ENCODE results near the gene IGFN1. TPM values are rescaled to one million over a fixed set of nuclear protein-coding genes. Genes with fewer than 3 reads are reported as not detected.

Gene IGFN1
- total and polyA plus RNA-seq, 2 donors (not counting 3 experiments of a cell fraction or from before 2014, with no cell fraction given), result not detected

DNA sequence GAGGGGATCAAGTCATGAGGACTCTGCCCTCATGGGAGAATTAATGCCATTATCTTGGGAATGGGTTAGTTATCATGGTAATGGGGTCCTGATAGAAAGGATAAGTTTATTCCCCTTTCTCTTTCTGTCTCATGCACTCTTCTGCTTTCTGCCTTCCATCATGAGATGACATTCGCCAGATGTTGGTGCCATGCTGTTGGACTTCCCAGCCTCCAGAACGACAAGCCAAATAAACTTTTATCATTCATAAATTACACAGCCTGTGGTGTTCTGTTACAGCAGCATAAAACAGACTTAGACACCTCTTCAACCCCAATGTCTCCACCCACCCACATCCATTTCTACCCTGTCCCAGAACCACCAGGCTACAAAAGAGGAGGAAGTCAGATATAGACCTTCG lies 11.9 kb upstream of the IGFN1 start:
- H3K9me3 ChIP-seq (replicated peaks; ENCODE audit: control insufficient read depth, insufficient read depth, low read length), result no peaks in the 10 kb centered on the region
- H3K79me2 ChIP-seq (ENCODE audit: control insufficient read depth, insufficient read depth, low read length), result no peaks in the 10 kb centered on the region
- intact Hi-C loops (cut with micrococcal nuclease), result no loop called here
- dilution Hi-C loops (cut with MboI; ENCODE audit: extremely low pct_ligation_motif_present, low sequenced_read_pairs), result no loop called here
- ChIA-PET CTCF (no interaction called here), POLR2A (no interaction called here)
- no peak for DNase-seq (ENCODE audit: low read depth, low spot score)
- H2AFZ ChIP-seq (ENCODE audit: low read depth, low read length), result no peak overlapping the region
- no peak overlapping the region for H3K4me3 ChIP-seq (replicated peaks in 1 of 3; ENCODE audit: insufficient read depth in 1 of 3, low read depth in 1 of 3, low read length in 3 of 3)
- no peaks in the 10 kb centered on the region for H3K36me3 ChIP-seq (ENCODE audit: control insufficient read depth in 2 of 2, extremely low read depth in 1 of 2, insufficient read depth in 2 of 2, low read length in 2 of 2)
- BruUV-seq (replicated peaks), result no TSS peak
- no peak overlapping the region for H3K9ac ChIP-seq (replicated peaks; ENCODE audit: extremely low read depth, insufficient read depth, low read length)
- peaks cover 7 to 19% of the 10 kb centered on the region in 2 experiments for H3K27me3 ChIP-seq (ENCODE audit: control insufficient read depth in 2 of 2, insufficient read depth in 2 of 2, low read length in 2 of 2)
- TF ChIP-seq FOS (IDR thresholded peaks at IDR 0.05; ENCODE audit: borderline replicate concordance, insufficient read depth, low read length), result no peak
- TF ChIP-seq POLR2A (IDR thresholded peaks at IDR 0.05; ENCODE audit: low read depth, low read length), result no peak
- TF ChIP-seq, protein P1, sequence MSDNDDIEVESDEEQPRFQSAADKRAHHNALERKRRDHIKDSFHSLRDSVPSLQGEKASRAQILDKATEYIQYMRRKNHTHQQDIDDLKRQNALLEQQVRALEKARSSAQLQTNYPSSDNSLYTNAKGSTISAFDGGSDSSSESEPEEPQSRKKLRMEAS (IDR thresholded peaks at IDR 0.05; ENCODE audit: insufficient read depth, insufficient read length), result no peak
- no peak for TF ChIP-seq EZH2 (IDR thresholded peaks at IDR 0.05; ENCODE audit: borderline replicate concordance, low read depth, low read length, severe bottlenecking)
- TF ChIP-seq POLR2AphosphoS5 (IDR thresholded peaks at IDR 0.05; ENCODE audit: insufficient read depth, low read depth, low read length), result no peak
- TF ChIP-seq JUN (IDR thresholded peaks at IDR 0.05; ENCODE audit: borderline replicate concordance, insufficient read depth, insufficient read length, low read depth), result no peak
- TF ChIP-seq, protein P2, sequence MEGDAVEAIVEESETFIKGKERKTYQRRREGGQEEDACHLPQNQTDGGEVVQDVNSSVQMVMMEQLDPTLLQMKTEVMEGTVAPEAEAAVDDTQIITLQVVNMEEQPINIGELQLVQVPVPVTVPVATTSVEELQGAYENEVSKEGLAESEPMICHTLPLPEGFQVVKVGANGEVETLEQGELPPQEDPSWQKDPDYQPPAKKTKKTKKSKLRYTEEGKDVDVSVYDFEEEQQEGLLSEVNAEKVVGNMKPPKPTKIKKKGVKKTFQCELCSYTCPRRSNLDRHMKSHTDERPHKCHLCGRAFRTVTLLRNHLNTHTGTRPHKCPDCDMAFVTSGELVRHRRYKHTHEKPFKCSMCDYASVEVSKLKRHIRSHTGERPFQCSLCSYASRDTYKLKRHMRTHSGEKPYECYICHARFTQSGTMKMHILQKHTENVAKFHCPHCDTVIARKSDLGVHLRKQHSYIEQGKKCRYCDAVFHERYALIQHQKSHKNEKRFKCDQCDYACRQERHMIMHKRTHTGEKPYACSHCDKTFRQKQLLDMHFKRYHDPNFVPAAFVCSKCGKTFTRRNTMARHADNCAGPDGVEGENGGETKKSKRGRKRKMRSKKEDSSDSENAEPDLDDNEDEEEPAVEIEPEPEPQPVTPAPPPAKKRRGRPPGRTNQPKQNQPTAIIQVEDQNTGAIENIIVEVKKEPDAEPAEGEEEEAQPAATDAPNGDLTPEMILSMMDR (IDR thresholded peaks at IDR 0.05; ENCODE audit: extremely low read depth in 1 of 2, insufficient read depth in 1 of 2, low read depth in 1 of 2, low read length in 2 of 2), result no peak
- no peak for TF ChIP-seq MYC (IDR thresholded peaks at IDR 0.05; ENCODE audit: low read depth, low read length)
- no peak for TF ChIP-seq GATA2 (IDR thresholded peaks at IDR 0.05; ENCODE audit: insufficient read depth, insufficient read length, low read depth, low read length)
- no peaks in the 10 kb centered on the region for H4K20me1 ChIP-seq (replicated peaks; ENCODE audit: control insufficient read depth, extremely low read depth, insufficient read depth, low read length)
- FAIRE-seq, result no peak
- no peaks in the 10 kb centered on the region for H3K4me1 ChIP-seq (ENCODE audit: control insufficient read depth, extremely low read depth, insufficient read depth, low read length)
- H3K9me1 ChIP-seq (replicated peaks; ENCODE audit: control insufficient read depth, extremely low read depth, insufficient read depth, low read length), result no peaks in the 10 kb centered on the region
- no peak overlapping the region for H3K27ac ChIP-seq (ENCODE audit: insufficient read depth, low read depth, low read length)
- H3K4me2 ChIP-seq (ENCODE audit: insufficient read depth, low read length), result no peak overlapping the region

Measured in endothelial cell of umbilical vein (primary cell).